Measurements from ENCODE around the gene JAKMIP1.

DNA sequence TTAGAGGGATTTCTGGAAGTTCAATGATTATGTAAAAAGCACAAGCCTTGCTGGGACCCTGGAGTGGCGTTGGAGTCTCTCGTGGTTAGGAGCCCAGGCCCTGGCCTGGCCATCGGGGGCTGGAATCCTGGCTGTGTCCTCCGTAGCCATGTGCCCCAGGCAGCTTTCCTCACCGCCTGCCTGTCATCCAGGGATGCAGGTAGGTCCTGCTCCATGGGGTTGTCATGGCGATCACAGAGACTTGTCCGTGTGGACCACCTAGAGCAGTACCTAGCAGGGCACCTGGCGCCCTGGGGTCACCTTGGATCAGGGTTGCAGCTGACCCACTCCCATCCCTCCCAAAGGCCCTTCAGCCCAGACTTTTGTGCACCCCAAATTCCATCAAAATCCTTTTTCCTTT is 39.1 kb upstream of the JAKMIP1 start:
- TF ChIP-seq, protein P1, sequence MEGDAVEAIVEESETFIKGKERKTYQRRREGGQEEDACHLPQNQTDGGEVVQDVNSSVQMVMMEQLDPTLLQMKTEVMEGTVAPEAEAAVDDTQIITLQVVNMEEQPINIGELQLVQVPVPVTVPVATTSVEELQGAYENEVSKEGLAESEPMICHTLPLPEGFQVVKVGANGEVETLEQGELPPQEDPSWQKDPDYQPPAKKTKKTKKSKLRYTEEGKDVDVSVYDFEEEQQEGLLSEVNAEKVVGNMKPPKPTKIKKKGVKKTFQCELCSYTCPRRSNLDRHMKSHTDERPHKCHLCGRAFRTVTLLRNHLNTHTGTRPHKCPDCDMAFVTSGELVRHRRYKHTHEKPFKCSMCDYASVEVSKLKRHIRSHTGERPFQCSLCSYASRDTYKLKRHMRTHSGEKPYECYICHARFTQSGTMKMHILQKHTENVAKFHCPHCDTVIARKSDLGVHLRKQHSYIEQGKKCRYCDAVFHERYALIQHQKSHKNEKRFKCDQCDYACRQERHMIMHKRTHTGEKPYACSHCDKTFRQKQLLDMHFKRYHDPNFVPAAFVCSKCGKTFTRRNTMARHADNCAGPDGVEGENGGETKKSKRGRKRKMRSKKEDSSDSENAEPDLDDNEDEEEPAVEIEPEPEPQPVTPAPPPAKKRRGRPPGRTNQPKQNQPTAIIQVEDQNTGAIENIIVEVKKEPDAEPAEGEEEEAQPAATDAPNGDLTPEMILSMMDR (IDR thresholded peaks at IDR 0.05): no peak
- TF ChIP-seq POLR2AphosphoS5 (IDR thresholded peaks at IDR 0.05; ENCODE audit: low read depth, low read length) (no peak), TCF7L2 (IDR thresholded peaks at IDR 0.05; ENCODE audit: low read depth, low read length) (no peak)
